Smooth muscle cell of the brain vasculature (primary cell): ENCODE measurements around the gene CIAO3.
"Not testable (repeated sequence)": the region's sequence is repeated elsewhere in the genome, so short reads cannot be mapped to it uniquely, and the experiment has no call there.

Source experiments
- DNase-seq: peaks from one replicate; pipeline ENCODE4 v3.0.0-alpha.2; 2012; ENCODE audit warnings: low read depth, low spot score

Gene CIAO3

GRCh38 chr16:724188-725040 is 16.4 kb downstream of the CIAO3 start:
- no peak for DNase-seq

GRCh38 chr16:723695-724094 is 17.1 kb downstream of the CIAO3 start:
- no peak for DNase-seq

DNA sequence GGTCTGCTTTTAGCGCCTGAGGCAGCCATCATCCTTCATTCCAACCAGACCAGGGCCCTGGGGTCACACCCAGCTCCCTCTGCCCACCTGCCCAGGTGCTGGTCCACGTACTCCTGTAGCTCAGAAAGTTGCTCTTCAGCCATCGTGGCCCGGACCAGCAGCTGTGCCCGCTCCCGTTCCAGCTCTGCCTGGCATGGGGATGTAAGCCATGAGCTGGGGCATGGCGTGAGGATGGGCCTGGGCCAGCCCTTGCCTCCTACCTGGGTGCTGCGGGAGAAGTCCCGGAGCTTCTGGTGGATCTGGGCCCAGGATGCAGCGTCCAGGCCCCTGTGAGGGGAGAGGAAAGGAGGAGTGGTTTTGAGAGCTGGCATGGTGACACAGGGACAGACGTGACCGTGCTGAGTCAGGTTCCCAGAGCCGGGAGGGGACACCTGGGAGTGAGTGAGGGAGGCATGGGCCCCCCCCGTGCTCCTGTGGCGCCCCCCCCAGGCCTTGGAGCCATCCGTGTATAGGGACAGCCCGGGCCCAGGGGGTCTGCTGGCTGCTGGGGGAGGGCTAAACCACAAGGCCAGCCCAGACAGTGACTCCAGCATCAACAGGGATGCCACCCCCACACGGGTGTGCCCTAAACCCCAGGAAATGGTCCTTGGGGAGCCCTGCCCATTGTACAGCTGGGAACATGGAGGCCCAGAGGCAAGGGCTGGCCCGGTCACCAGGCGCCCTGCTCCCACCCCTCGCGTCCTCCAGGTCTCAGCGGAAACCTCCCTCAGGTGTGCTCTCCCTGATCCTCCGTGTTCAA is 17.8 kb downstream of the CIAO3 start:
- DNase-seq = no peak

DNA sequence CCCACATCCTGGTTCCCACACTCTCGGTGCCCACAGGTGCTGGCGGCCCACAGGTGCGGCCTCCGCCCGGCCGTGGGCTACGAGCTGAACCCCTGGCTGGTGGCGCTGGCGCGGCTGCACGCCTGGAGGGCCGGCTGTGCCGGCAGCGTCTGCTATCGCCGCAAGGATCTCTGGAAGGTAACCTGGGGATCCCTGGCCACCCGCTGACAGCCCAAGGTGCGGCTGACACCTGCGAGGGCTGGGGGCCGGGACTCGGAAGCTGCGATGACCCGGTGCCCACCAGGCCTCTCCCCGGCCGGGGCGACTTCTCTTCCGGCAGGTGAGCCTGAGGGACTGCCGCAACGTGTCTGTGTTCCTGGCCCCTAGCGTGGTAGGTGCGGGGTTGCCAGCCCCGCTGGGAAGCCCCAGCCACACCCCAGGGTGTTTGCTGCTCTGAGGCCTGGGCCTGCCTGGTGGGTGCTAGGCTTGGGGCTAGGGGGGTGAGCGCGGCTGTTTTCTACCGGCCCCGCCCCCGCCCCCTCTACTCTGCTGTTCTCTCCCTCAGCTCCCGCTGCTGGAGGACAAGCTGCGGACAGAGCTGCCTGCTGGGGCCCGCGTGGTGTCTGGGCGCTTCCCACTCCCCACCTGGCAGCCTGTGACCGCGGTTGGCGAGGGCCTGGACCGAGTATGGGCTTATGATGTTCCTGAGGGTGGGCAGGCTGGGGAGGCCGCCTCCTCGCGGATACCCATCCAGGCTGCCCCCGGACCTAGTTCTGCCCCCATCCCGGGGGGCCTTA is 18.8 kb downstream of the CIAO3 start:
- DNase-seq = no peak

DNA sequence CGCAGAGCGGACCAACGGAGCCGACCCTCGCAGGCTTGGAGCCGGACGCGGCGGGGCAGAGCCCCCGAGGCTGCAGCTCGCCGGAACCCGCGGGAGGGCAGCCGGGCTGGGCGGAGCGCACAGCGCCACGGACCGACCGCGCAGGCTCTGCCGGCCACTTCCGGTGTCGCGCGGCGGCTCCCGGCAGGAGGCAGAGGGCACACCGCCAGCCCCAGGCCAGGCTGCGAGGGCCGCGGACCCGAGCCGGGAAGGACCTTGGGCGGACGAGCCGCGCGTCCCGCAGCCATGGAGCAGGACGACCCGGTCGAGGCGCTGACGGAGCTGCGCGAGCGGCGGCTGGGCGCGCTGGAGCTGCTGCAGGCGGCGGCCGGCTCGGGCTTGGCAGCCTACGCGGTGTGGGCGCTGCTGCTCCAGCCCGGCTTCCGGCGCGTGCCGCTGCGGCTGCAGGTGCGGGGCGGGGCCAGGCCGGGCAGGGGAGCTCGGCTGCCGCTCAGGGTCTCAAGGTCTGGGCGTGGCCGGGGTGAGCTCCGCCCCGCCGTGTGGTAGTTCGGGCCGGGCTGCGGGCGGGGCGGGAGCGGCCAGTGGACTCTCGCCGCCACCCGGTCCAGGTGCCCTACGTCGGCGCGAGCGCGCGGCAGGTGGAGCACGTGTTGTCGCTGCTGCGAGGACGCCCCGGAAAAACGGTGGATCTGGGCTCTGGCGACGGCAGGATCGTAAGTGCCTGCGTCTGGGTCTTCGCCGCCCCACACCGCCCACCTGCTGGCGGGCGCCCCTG is 19.6 kb downstream of the CIAO3 start, which contains the start of gene ANTKMT:
TSS of gene ANTKMT (plus strand) at position 157 of the 775 bp plus-strand sequence. CDS start at position 286, 129 bp downstream.
- DNase-seq = no peak

DNA sequence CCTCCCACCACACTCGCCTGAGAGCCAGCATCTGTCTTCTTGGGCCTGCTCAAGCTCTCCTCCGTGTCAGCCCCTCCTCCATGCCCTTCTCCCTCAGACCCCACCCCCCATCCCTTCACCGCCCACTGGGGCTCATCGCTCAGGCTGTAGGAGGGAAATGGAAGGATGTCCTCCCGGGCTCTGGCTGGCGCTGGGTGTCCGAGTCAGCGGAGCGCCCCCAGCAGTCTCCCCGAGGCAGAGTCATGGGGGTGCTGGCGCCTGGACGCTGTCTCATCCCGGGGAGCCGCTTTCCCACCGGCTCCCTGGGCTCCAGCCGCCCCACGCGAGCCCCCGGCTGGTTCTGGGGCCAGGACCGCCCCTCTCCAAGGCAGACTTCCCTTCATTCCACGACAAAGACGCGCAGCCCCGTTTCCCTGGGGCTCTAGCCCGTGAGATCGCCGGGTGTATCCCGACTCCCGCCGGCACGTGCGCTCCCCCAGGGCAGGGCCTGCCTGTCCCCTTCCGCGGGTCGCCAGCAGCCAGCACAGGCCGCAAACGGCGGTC is 20.3 kb downstream of the CIAO3 start:
- DNase-seq = no peak

- no peak for DNase-seq
Observed at GRCh38 chr16:719815-720446, 20.9 kb downstream of the CIAO3 start.

DNA sequence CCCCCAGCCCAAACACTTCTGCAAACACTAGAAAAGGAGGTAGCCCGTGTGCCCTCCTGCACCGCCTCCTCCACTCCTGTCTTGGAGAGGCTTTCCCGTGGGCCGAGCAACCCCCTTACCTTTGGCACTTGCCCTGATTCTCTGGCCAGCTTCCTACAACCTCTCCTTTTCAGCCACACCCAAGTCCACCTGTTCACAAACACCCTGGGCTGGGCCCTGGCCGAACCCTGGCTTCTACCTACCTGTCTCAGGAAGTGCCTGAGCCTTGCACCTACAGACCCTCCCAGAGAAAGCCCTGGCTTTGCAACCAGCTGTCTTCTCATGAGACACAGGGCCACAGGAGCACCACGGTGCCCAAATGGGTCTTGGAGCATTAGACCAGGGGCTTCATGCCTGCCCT is 21.9 kb downstream of the CIAO3 start:
- no peak for DNase-seq

GRCh38 chr16:718389-718788 is 22.4 kb downstream of the CIAO3 start:
- DNase-seq = no peak

DNA sequence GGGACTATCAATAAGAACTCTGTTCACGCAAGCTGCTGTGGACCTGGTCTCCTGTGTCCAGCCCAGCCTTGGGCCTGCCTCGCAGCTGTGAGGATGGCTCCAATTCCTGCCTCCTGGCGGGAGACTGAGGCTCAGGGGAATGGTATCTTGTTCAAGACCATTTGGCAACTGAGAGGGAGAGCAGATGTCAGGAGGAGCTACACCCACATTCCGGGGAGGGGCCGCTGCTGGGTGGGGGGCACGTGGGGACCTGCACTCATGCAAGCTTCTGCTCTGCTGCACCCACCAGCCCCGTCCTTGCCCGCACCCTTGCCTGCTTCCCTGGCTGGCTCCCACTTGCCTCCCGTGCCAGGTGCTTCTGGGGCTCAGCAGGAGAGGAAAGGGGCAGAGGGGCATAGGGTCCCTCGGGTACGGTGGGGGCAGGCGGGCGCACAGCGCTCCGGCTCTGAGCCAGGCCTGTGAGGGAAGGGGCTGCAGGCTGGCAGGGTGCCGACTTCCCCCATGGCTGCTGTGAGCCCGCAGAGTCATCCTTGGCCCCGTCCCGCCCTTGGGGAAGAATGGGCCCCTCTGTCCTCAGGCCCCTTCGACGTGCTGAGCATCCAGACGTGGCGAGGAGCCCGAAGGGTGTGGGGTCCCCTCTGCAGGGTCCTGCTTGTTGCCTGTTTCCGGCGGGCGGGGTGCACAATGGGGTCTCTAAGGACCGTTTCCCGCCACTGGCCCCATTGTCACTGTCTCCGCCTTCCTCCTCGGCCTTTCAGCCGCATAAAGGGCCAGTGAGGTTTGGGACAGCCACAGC is 23.1 kb downstream of the CIAO3 start:
- no peak for DNase-seq

GRCh38 chr16:716768-717325 is 23.9 kb downstream of the CIAO3 start:
- DNase-seq = no peak

GRCh38 chr16:716200-716568 is 24.6 kb downstream of the CIAO3 start:
- no peak for DNase-seq

- no peak for DNase-seq
Observed at GRCh38 chr16:715477-716199, 25.2 kb downstream of the CIAO3 start.

GRCh38 chr16:714558-715476 is 26.0 kb downstream of the CIAO3 start, which contains the start of gene METRN:
Gene METRN (plus strand): TSS chr16:715118. CDS start chr16:715290, 172 bp downstream.
- DNase-seq = no peak

GRCh38 chr16:714079-714478 is 26.7 kb downstream of the CIAO3 start:
- no peak for DNase-seq

DNA sequence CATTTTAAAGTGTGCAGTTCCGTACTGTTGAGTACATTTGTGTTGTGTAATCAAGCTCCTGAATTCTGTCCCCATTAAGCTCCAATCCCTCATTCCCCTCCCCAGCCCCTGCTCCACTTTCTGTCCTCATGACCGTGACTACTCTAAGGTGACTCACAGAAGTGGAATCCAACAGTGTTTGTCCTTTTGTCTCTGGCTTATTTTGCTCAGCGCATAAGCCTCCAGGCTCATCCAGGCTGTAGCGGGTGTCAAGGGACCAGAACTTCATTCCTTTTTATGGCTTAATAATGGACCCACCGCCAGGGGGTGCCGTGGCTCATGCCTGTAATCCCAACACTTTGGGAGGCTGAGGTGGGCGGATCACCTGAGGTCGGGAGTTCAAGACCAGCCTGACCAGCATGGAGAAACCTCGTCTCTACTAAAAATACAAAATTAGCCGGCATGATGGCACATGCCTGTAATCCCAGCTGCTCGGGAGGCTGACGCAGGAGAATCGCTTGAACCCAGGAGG is 28.0 kb downstream of the CIAO3 start:
- DNase-seq = not testable (repeated sequence)
